Stomach (tissue), 4 donors: Measurements from ENCODE around the gene PLXNB1.

Experiments
- CTCF ChIP-seq, 7 experiments: fragments of 450-650 bp in 4 of 7; fragments of 200-600 bp in 3 of 7; sonication (generic) in 3 of 7; IDR thresholded peaks; one replicate each; pipeline ENCODE4 v1.5.1; 2016 to 2019; ENCODE audit warnings: antibody characterized with exemption in 7 of 7, control low read depth in 2 of 7, mild to moderate bottlenecking in 1 of 7
- POLR2AphosphoS5 ChIP-seq, 3 donors: sonication (generic); formaldehyde crosslinking; IDR thresholded peaks; one replicate each; pipeline ENCODE4 v1.6.1; 2016; ENCODE audit warnings: antibody characterized with exemption in 3 of 3

GRCh38 chr3:48403533-48404439 lies 26.1 kb downstream of the PLXNB1 start:
- TF ChIP-seq CTCF (IDR thresholded peaks at IDR 0.05), result no peak
- TF ChIP-seq POLR2AphosphoS5 (IDR thresholded peaks at IDR 0.05), result no peak
